Dendritic cell treated with granulocyte-macrophage colony-stimulating factor and Interleukin-4, amounts not matched to agents 40 ng/mL and 50 ng/mL, for 4 days (primary cell): ENCODE results near the gene GALNT2.

Source experiments
- H3K27ac Mint-ChIP-seq: one replicate; pipeline ENCODE4 v1.8.0; 2022; ENCODE audit warnings: mild to moderate bottlenecking, mixed read lengths
- H3K27me3 Mint-ChIP-seq: one replicate; pipeline ENCODE4 v1.8.0; 2022; ENCODE audit warnings: mild to moderate bottlenecking, mixed read lengths
- H3K36me3 Mint-ChIP-seq: one replicate; pipeline ENCODE4 v1.8.0; 2022; ENCODE audit warnings: low read depth, mixed read lengths
- H3K4me1 Mint-ChIP-seq: one replicate; pipeline ENCODE4 v1.8.0; 2022; ENCODE audit warnings: low read depth, mixed read lengths
- H3K4me3 Mint-ChIP-seq: one replicate; pipeline ENCODE4 v1.8.0; 2022; ENCODE audit warnings: mild to moderate bottlenecking, moderate library complexity, mixed read lengths
- H3K9me3 Mint-ChIP-seq: one replicate; pipeline ENCODE4 v1.8.0; 2022; ENCODE audit warnings: mixed read lengths
- intact Hi-C: fragments of 100-400 bp; cut with micrococcal nuclease; formaldehyde crosslinking; loops from one replicate; pipeline ENCODE4 v1.15.0; 2022

The GALNT2 gene

DNA sequence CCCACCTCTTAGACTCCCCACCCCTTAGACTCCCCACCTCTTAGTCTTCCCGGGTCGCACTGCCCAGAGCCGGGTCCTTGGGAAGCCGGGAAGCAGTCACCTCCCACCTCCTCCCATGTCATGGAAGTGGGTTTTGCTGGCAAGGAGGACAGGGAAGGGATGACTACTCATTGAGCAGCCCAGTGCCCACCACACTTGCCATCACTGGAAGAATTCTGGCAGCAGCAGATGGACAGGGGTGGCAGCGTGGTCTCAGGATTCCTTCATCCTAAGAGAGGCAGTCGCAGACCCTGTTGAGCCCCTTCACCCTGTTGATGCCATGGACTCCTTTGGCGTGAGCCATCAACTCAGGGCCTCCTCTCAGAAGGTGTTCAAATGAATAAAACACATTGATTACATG lies 218.3 kb downstream of the GALNT2 start:
- Mint-ChIP-seq H3K27ac (no peak overlapping the region), H3K36me3 (peaks cover 17% of the 10 kb centered on the region), H3K4me3 (no peak overlapping the region), H3K4me1 (no peaks in the 10 kb centered on the region), H3K9me3 (no peaks in the 10 kb centered on the region), H3K27me3 (peaks cover 1% of the 10 kb centered on the region)
- intact Hi-C loops: no loop called here

DNA sequence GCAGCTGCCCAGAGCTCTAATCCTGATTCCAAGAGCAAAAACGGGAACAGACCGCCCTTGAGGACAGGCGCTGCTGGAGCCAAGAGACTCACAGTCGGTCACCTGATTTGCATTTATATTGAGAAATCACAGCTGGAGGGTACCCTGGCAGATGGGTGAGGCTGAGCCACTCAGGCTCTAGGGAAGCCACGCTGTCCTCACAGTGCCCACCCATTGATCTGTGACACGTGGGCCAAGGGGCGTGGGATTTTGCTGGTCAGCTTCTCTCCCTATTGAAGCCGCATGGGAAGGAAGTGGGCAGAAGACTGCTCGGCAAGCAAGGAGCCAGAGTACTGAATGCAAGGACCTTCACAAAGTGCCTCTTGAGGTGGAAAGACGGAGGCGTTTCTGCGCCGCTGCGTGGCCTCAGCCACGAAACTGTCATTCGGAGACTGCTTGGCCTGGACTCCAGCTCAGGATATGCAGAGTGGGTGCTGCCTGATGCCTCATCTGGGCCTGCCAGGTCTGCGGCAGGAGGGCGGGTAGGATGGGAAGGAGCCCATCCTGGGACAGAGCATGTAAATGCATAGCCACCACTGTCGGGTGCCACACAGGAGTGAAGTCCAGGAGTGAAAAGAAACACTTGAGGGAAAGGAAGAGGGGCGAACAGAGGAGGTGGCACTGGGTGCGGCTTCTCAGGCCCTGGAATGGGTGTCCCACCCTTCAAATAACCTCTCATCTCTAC lies 219.3 kb downstream of the GALNT2 start:
- H3K9me3 Mint-ChIP-seq: no peaks in the 10 kb centered on the region
- H3K27ac Mint-ChIP-seq: no peak overlapping the region
- no peak overlapping the region for H3K4me3 Mint-ChIP-seq
- H3K27me3 Mint-ChIP-seq: peaks cover 5% of the 10 kb centered on the region
- no peaks in the 10 kb centered on the region for H3K4me1 Mint-ChIP-seq
- intact Hi-C loops: no loop called here
- H3K36me3 Mint-ChIP-seq: peaks cover 8% of the 10 kb centered on the region

DNA sequence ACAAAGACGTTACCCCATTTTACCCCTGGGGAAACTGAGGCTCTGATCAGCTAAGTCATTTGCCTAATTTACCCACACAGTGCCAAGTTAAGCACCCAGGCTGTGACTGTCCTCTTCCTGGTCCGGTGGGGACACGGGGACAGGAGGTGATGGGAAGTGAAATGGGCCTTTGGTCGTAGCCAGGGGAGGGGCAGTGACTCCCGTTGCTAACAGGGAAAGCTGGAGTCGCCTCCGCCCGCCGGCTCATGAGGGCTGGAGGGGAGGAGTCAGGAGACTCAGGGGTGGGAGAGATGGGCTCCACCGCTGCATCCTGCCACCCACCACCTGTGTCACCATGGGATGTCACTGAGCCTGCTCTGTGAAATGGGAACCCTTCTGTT lies 219.8 kb downstream of the GALNT2 start:
- intact Hi-C loops: no loop called here
- H3K4me1 Mint-ChIP-seq: no peaks in the 10 kb centered on the region
- peaks cover 7% of the 10 kb centered on the region for H3K36me3 Mint-ChIP-seq
- H3K9me3 Mint-ChIP-seq: no peaks in the 10 kb centered on the region
- no peak overlapping the region for H3K27ac Mint-ChIP-seq
- H3K27me3 Mint-ChIP-seq: peaks cover 10% of the 10 kb centered on the region
- no peak overlapping the region for H3K4me3 Mint-ChIP-seq

DNA sequence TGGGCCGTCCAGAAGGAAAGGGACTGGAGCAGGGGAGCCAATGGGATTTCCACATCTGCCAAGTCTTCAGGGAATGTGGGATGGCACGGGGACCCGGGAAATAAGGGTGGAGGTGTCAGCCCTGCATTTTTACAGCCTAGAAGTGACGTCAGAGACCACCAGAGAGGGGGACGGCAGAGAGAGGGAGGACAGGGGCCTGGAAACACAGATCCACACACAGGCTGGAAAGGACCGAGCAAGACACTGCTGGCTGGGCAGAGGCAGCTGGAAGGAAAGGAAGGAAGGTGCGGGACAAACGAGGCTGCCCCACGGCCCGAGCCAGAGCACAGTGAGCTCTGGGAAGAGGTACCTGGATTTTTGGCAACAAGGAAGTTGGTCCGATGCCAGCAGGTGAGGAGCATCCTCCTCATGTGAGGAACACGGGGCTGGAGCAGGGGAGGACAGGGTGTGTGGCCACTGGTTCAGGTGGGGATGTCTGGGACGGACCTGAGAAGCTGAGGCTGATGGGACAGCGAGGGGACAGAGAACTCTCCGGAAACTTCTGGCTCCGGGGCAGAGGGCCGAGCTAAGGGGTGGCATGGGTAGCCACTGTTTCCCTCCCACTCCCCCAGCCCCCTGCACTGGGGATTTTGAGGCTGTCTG lies 220.8 kb downstream of the GALNT2 start:
- Mint-ChIP-seq H3K4me3 (no peak overlapping the region), H3K27ac (no peak overlapping the region), H3K9me3 (no peaks in the 10 kb centered on the region), H3K4me1 (no peaks in the 10 kb centered on the region), H3K27me3 (peaks cover 19% of the 10 kb centered on the region), H3K36me3 (no peaks in the 10 kb centered on the region)
- intact Hi-C loops: no loop called here

DNA sequence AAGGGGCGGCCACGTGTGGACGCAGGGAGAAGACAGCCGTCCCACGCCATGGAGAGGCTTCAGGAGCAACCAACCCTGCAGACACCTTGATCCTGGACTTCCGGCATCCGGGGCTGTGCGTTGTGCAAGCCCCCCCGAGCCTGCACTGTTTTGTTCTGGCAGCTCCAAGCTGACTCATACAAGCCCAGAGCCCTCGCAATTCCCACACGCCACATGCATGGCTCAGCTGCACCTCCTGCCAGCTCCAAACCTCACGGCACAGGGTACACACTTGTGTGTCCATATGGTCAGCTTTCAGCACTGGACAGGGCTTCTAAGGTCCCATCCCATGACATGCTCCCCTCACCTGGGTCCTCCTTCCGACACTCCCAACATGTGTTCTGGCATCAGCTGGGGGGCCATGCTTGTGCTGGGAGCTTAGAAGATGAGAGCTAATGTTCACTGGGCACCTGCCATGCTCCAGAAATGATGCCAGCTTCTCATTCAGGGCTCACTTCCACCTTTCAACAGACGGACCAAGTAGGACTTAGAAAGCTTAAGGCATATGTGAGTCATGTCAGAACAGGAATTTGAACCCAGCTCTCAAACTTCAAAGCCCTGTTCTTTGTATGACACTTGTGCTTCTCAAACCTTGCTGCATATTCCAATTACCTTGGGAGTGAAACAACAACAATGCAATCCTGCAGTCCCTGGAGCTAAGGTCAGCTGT lies 221.8 kb downstream of the GALNT2 start:
- H3K36me3 Mint-ChIP-seq: no peaks in the 10 kb centered on the region
- peaks cover 22% of the 10 kb centered on the region for H3K27me3 Mint-ChIP-seq
- H3K4me3 Mint-ChIP-seq: no peak overlapping the region
- H3K9me3 Mint-ChIP-seq: no peaks in the 10 kb centered on the region
- intact Hi-C loops: no loop called here
- no peak overlapping the region for H3K27ac Mint-ChIP-seq
- H3K4me1 Mint-ChIP-seq: no peaks in the 10 kb centered on the region

DNA sequence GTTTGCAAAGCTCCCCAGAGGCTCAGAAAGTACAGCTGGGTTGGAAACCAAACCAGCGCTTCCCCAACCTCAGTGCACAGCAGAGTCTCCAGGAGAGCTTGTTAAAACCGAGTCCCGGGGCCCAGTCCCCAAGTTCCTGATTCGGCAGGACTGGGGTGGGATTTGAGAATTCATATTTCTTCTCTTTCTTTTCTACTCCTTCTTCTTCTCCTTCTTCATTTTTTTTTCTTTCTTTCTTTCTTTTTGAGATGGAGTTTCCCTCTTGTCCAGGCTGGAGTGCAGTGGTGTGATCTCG lies 222.3 kb downstream of the GALNT2 start:
- H3K9me3 Mint-ChIP-seq: no peaks in the 10 kb centered on the region
- H3K27ac Mint-ChIP-seq: no peak overlapping the region
- H3K27me3 Mint-ChIP-seq: peaks cover 22% of the 10 kb centered on the region
- no peaks in the 10 kb centered on the region for H3K36me3 Mint-ChIP-seq
- intact Hi-C loops: no loop called here
- no peak overlapping the region for H3K4me3 Mint-ChIP-seq
- H3K4me1 Mint-ChIP-seq: no peaks in the 10 kb centered on the region

DNA sequence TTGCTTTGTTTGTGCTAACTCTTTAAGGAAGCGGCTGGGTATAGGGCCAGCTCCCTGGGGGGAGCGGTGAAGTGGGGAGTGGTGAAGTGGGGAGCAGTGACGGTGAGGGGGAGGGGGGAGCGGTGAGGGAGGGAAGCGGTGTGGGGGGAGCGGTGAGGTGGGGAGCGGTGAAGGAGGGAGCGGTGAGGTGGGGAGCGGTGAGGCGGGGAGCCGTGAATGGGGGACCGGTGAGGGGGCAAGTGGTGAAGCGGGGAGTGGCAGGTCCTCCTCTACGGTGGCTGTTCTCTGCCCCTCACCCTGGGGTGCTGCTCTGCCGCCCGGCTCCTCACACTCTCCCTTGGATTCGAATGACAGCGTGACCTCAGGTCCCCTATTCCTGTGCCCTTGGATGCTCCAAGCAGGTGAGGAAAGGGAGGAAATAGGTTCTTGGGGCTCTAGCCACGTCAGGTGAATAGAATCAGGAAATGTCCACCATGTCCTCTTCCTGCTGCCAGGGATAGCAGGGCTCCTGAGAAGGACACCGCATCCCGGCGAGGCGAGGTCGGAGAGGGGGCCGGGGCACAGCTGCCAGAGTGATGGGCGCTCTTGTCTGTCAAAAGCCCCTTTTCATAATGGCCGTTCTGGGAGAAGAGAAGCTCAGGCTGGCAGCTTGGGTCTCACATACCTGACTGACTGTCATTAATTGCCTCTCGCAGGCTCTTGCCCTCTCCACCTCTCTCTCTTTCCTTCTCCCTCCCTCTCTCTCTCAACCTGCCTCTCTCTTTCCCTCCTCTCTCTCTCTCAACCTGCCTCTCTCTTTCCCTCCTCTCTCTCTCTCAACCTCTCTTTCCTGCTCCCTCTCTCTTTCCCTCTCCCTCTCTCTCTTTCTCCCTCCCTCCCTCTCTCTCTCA lies 224.9 kb downstream of the GALNT2 start:
- Mint-ChIP-seq H3K4me1 (no peaks in the 10 kb centered on the region), H3K4me3 (no peak overlapping the region), H3K36me3 (no peaks in the 10 kb centered on the region), H3K27me3 (peaks cover 30% of the 10 kb centered on the region), H3K9me3 (no peaks in the 10 kb centered on the region), H3K27ac (peak overlapping the region; percentile 29)
- intact Hi-C loops: no loop called here

DNA sequence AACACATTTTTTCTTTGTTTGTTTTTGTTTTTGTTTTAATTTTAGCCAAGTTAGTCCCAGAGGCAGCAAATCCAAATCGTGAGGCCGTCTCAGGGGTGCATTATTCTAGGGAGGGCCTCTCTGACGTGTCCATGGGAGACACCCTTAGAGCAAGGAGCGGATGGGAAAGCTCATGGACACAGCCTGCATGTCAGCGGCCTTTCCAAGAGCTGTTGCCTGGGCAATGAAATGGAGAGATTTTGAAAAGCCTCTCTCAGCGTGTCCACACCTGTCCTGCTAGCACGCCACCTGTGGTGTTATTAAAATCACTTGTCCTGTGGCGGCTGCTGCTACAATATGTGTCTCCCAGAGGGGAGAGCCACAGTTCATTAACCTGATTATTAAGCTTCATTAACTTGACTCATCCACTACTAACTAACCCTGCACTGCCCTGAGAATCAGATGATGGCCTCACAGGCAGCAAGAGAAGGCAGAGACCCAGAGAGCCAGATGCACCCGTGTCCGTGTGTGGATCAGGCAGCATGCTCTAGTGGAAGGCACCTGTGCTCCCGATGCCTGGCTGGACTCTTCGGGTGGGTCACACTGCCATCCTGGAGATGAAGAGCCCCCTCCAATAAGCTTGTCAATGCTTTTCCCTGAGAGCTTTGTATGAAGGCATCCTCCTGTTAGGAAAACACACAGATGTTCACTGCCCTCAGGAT lies 225.8 kb downstream of the GALNT2 start:
- intact Hi-C loops: no loop called here
- Mint-ChIP-seq H3K27me3 (peaks cover 30% of the 10 kb centered on the region), H3K4me3 (no peak overlapping the region), H3K9me3 (no peaks in the 10 kb centered on the region), H3K36me3 (no peaks in the 10 kb centered on the region), H3K4me1 (no peaks in the 10 kb centered on the region), H3K27ac (peak overlapping the region; percentile 29)

DNA sequence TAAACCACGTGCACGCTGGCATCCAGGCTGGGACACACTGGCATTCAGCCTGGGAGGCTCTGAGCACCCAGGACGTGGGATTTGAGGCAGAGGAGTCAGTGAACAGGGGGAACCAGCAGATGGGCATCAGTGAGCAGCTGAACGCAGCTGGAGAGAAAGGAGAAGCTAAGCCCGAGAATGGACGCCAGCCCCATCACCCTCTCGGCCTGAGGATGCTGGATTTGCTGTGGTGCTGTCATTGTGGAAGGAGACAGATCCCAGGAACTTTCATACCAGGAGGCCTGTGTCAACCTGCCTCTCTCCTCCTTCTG lies 226.3 kb downstream of the GALNT2 start:
- no peak overlapping the region for H3K27ac Mint-ChIP-seq
- H3K27me3 Mint-ChIP-seq: peaks cover 30% of the 10 kb centered on the region
- intact Hi-C loops: no loop called here
- H3K9me3 Mint-ChIP-seq: no peaks in the 10 kb centered on the region
- no peak overlapping the region for H3K4me3 Mint-ChIP-seq
- no peaks in the 10 kb centered on the region for H3K4me1 Mint-ChIP-seq
- no peaks in the 10 kb centered on the region for H3K36me3 Mint-ChIP-seq

DNA sequence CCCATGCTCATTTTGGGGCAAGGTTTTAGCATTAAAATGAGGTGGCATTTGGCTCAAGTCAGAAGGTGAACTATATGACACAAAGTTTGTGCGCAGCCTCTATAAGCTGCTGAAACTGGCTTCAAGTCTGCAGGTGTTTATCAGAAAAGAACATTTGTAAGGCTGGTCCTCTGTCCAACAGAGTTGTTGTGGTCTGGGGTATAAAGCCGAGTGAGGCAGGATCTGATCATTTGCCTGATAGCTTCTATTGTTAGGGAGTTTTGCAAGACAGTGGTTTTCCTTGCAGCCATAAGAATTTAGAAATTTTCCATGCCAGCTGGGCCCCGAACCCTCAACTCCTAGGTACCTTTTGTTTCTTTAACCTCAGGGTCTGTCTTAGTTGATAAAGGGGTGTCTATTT lies 228.3 kb downstream of the GALNT2 start:
- Mint-ChIP-seq H3K9me3 (no peaks in the 10 kb centered on the region), H3K27ac (no peak overlapping the region), H3K36me3 (no peaks in the 10 kb centered on the region), H3K4me3 (no peak overlapping the region), H3K4me1 (peaks cover 8% of the 10 kb centered on the region), H3K27me3 (peaks cover 28% of the 10 kb centered on the region)
- intact Hi-C loops: no loop called here

DNA sequence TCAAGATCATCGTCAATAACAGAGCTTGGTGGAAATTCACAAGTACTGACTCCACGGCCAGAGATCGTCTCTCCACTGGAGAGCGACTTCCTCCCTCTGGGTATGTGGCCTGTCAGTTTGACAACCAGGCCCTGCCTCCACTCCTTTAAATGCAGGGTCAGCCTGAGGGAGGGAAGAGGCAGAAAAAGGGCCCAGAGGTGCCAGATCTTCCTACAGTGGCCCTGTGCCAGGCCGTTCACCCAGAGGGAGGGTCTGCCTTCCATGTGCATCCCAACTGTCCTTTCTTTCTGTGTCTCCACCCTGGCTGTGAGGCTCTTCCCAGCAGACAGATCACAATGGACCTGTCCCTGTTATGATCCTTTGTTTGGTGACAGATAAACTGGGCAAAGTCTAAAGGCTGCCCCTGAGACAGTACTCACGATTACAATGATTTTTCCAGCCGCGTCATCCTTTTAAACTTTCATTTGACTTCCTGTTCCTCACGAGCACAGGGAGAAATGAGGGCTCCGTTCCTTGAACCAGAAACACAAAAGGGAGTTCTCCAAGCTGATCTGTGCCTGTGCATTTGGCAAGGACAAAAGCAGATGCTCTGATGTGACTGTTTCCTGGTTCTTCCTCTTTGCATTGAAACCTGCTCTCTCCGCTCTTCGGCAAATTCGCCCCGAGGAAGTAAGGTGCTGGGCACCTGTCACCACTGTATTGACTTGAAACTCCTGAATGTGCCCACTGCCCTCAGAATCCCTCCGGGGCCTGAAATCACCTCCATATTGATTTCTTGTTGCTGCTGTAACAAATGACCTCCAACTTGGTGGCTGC lies 232.4 kb downstream of the GALNT2 start:
- H3K9me3 Mint-ChIP-seq: no peaks in the 10 kb centered on the region
- H3K36me3 Mint-ChIP-seq: no peaks in the 10 kb centered on the region
- H3K27me3 Mint-ChIP-seq: peaks cover 9% of the 10 kb centered on the region
- H3K4me3 Mint-ChIP-seq: no peak overlapping the region
- no peak overlapping the region for H3K27ac Mint-ChIP-seq
- intact Hi-C loops: no loop called here
- H3K4me1 Mint-ChIP-seq: peaks cover 16% of the 10 kb centered on the region

DNA sequence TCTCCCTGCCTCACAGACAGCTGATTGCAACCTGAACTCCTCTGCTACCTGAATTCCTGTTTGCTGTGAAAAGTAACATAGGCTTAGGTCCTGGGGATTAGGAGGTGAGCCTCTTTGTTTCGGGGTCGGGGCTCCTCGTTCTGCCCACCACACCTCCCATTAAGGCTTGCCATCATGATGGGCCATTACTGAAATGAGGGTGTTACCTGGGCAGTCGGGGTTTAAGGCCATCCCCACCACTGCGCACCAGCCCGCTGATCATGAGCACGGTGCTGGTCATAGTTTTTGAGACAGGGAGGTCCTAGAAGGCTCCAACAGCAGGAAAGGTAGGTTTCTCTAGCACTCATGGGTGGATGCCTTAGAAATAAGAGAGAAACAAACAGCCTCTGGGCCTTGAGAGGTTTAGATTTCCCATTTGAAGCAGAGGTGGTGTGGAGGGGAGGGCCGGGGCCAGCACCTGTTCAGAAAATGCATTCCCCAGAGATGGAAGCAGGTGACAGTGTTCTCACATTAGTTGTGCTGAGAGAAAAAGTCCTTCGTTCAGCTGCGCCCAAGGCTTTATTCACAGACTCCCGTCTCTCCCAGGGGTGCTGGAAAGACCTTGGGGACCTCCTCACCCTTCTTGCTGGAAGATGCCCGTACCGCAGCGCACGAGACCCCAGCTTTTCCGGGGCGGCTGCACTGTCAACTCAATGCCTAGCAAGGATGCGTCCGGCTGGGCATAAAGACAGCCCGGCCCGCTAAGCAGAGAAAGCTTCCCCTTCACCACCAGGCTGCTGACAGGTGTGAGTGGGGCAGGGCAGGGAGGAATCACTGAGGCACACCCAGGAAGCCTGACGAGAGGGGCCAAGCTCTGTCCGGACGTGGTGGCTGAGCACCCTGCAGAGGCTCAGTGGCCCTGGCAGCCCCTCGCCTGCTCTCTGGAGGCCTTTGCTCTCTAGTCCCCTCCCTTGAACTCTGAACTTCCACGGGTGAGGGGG lies 233.6 kb downstream of the GALNT2 start:
- no peak overlapping the region for H3K4me3 Mint-ChIP-seq
- intact Hi-C loops: no loop called here
- H3K36me3 Mint-ChIP-seq: no peaks in the 10 kb centered on the region
- H3K4me1 Mint-ChIP-seq: peaks cover 16% of the 10 kb centered on the region
- no peaks in the 10 kb centered on the region for H3K9me3 Mint-ChIP-seq
- peaks cover 5% of the 10 kb centered on the region for H3K27me3 Mint-ChIP-seq
- no peak overlapping the region for H3K27ac Mint-ChIP-seq
